ENCODE measurements around the gene SPAG8.

Gene SPAG8

GRCh38 chr9:35771075-35771433, 41.0 kb downstream of the SPAG8 start:
- DNase-seq: no peak

- DNase-seq: no peak
Observed at GRCh38 chr9:35769763-35770162, 42.3 kb downstream of the SPAG8 start.

GRCh38 chr9:35767458-35767857, 44.6 kb downstream of the SPAG8 start:
- no peak for DNase-seq

GRCh38 chr9:35766997-35767396, 45.1 kb downstream of the SPAG8 start:
- DNase-seq: no peak

GRCh38 chr9:35763803-35764202, 48.3 kb downstream of the SPAG8 start:
- no peak for DNase-seq

- DNase-seq: no peak
Observed at GRCh38 chr9:35763181-35763580, 48.9 kb downstream of the SPAG8 start.

GRCh38 chr9:35760651-35761050, 51.4 kb downstream of the SPAG8 start:
- no peak for DNase-seq

GRCh38 chr9:35759795-35760194, 52.3 kb downstream of the SPAG8 start:
- no peak for DNase-seq

Data from CD4-positive, alpha-beta T cell treated with Interleukin-1 beta for 1 hour (primary cell).